NCI-H2171 (cell line): ENCODE measurements around the gene CLEC16A.

Experiments
- DNase-seq: peaks from one replicate; lab custom pipeline; 2025; lab: John Stamatoyannopoulos, UW

CLEC16A gene

GRCh38 chr16:11038777-11039176 lies 94.4 kb downstream of the CLEC16A start:
- no peak for DNase-seq

- no peak for DNase-seq
Observed at GRCh38 chr16:11039726-11040125, 95.4 kb downstream of the CLEC16A start.

GRCh38 chr16:11042191-11042590 lies 97.8 kb downstream of the CLEC16A start:
- no peak for DNase-seq

GRCh38 chr16:11045441-11045840 lies 101.1 kb downstream of the CLEC16A start:
- no peak for DNase-seq

- no peak for DNase-seq
Observed at GRCh38 chr16:11045846-11046245, 101.5 kb downstream of the CLEC16A start.

- no peak for DNase-seq
Observed at GRCh38 chr16:11046382-11046931, 102.1 kb downstream of the CLEC16A start.

DNA sequence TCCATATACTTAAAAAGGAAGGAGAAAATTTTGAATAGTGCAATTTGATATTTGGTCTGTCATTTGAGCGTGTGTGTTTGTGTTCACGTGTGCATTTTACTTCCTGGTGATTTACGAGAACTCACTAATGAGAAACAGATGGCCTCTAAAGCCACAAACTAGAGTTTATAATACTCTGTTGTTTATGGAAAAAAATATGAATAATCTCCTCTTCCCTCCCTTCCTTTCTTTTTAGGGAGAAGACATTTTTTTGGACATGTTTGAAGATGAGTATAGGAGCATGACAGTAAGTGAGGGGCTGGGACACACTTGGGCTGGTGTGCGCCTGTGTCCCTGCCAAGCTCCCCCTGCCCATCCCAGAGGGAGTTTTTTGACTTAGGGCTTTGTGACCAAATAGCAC lies 102.7 kb downstream of the CLEC16A start:
- peak; percentile 70 for DNase-seq

DNA sequence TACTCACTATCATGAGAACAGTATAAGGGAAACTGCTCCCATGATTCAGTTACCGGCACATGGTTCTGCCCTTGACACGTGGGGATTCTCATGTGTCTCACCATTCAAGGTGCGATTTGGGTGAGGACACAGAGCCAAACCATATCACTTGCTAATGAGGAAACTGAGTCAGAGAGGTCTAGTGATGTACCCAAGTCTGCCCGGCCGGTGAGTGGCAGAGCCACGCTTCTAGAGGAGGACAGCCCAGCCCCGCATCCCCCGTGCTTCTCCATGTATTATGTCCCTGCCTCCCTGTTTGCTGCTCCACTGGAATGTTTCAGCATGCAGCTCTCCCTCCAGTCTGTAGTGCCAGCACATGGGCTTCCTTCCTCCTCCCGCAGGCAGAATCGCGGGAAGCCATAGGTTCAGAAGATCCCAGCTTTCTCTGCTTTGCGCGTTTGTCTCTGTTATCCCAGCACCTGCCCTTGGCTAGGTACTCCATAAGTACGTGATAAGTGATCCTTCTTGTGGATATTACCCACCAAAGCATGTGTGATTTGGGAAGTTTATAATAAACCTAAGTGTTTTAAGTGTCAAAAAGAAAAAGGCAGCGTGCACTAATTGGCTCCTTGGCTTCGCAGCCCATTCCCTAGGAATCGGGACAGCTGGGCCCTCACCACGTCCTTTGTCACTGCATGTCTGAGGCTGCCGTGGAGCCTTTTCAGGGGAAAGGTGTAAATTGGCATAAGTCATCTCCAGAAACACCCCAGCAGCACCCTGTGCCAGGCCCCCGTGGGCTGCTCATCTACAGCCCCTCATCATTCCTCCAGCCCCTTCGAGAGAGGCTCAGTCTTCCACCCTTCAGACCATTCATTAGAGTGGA lies 103.8 kb downstream of the CLEC16A start:
- peak; percentile 37 for DNase-seq

- DNase-seq: no peak
Observed at GRCh38 chr16:11049396-11050059, 105.2 kb downstream of the CLEC16A start.

GRCh38 chr16:11050536-11050935 lies 106.2 kb downstream of the CLEC16A start:
- DNase-seq: no peak

DNA sequence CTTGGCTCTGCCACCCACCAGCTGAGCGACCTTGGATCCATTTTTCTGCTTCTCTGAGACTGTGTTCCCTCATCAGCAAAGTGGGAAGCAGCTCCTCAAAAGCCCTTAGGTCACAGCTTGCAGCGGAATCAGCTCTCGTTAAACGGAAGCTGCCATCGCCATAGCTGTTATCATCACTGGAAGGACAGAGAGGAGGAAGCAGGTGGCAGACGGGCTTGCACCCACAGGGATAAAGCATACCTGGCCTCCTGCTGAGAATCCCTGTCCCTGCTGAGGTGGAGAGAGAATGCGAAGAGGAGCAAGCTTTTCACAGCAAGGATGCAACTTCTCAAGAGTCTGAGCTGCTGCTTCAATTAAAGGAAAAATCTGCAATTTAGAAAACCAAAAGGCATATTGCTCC lies 106.6 kb downstream of the CLEC16A start:
- no peak for DNase-seq

DNA sequence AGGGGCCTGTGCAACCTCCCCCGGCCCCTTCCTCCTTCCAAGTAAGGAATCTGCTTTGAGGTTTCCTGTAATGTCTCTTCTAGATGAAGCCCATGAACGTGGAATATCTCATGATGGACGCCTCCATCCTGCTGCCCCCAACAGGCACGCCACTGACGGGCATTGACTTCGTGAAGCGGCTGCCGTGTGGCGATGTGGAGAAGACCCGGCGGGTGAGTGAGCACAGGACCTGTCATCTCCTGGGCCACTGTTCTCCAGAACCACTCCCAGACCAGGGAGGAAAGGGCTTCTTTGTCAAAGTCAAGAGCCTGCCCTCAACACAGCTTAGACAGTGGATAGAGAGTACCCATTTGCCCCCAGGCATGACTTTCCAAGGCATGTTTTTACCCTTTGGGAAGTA lies 107.1 kb downstream of the CLEC16A start:
- no peak for DNase-seq

DNA sequence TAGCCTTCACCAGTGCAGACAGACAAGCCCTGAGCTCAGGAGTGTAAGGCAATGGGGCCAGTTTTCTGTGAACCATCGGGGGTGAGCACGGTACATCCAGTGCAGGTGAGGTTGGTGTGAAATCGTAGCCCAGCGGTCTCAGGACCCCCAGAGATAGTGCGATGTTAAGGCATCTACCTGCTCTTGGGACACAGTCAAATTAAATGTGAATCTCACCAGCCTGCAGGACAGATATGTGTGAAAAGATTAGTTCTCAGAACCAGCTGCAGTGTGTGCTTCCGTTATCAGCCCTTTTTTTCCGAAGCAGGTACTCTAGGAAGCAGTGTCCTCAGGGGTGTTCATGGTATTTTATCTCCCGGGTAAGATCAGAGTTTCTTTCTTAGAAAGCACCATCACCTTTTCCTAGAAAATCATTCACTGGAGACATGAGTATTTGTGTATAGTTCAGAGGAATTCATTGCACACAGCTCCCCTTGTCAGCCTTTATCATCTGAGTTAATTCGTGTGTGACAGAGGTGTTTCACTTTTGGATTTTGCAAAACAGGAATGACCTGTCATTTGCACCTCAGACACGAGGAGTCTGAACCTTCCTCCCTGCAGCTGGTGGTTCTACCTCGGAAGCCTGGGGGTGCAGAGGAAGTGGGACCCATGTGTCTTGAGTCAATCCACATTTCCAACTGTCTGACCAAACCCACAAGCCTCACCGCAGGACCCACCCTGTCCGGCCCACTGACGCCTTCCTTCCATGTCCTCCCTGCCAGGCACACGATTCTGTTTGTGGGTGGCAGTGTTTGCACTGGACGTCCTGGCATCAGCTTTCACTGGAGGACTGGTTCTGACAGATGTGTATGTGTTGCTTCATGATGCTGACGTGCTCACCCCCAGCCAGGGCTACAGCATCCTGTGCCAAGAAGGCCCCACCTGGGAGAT lies 107.8 kb downstream of the CLEC16A start:
- no peak for DNase-seq

DNA sequence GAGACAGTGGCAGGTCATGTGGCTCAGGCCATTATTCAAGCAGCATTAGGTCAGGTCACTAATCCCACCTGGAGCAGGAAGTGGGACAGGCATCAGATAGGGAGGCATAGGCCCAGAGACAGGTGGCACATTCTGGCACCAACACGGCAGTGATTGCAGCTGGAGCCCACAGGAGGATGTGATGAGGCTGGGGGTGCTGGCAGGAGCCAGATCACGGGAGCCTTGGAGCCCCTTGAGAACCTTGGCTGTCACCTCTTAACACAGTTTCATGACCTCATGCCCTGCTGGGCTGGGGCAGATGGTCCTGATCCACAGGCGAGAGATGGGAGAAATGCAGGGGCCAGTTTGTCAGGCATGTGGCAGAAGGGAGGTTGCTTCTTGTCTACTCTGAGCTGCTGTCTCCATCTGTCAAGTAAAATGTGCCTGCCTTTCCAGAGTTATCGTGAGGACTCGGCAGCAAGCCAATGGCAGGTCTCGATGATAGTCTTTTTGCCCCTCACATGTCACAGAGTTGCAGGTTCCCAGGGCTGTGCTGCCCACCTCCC lies 109.6 kb downstream of the CLEC16A start:
- peak; percentile 93 for DNase-seq

DNA sequence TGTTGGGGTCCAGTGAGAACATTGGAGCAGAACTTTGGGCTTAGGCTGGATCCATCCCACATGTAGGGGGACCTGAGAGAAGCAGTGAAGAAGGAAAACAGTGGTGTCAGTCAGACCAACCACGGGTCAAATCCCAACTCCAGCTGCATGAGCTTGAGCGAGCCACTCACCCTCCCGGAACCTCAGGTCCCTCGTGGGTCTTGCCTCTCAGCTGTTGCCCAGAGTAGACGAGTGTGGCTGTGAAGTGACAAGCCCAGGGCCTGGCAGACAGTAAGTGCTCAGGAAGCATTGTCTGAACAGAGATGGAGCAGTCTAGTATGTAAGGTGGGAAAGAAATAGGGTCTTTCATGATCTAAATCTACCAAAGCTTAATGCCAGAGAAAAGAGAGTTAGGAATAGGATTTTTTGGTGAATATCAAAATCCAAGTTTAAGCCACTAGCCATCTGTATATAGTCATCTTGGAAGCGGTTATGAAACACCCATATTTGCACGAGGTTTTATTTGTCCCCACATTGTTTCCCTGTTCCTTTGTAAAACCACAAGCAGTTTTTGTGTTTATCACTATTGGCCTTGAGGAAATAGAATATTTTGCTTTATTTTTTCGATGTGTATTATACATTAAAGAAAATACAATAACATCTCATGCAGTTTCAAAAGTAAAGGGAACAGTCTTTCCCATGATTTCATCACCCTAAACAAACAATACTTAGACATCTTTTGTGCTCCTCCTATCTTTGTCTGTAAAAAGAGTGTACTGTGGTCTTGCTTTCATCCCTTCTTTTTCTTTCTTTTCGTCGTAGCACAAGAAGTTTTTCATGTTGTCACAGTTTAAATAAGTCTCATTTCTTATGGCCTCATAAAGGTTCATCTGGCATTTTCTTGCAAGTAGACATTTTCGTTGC lies 112.0 kb downstream of the CLEC16A start:
- no peak for DNase-seq

- DNase-seq: peak; percentile 62
Observed at GRCh38 chr16:11056993-11057649, 112.8 kb downstream of the CLEC16A start.

DNA sequence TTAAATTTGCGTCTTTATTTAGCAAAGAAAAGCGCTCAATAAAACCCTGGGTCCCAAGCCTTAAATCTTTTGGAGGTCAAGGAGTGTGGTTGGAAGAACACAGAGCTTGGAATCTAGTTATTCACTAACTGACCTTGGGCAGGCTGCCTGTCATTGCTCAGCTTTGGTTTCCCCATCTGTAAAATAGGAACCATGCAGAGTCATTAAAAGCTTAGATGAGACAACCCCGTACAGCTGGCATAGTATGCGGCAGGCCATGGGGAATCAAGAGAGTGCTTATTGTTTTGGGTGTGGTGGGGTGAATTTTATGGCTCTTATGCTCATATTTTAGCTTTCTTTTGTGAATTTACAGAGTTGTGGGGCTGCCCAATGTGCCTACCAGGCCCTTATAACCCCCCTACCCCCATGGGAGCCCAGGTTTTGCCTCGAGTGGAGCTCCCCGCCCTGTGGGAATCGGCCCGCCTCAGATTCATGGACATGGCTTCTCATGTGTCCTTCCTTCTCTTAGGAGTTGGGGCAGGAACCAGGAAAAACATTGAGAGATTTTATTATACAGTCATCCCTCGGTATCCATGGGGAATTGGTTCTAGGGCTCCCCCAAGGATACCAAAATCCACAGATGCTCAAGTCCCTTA lies 113.5 kb downstream of the CLEC16A start:
- no peak for DNase-seq

DNA sequence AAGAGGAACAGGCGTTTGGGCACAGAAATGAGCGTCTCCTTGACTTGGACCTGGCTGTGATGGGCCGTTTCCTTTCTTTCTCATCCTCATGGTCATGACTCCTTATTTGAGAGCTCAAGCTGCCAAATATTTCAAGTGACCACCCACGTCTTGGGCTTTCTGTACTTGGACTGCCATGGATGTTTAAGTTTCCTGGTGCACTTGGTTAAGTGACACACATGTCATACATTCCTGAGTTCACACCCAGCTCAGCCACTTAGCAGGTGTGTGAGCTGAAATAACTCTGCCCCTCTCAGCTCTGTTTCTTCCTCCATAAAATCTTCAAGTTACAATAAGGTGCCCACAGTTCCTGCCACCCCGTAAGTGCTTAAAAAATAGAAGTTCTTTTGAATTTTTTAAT lies 114.5 kb downstream of the CLEC16A start:
- no peak for DNase-seq

DNA sequence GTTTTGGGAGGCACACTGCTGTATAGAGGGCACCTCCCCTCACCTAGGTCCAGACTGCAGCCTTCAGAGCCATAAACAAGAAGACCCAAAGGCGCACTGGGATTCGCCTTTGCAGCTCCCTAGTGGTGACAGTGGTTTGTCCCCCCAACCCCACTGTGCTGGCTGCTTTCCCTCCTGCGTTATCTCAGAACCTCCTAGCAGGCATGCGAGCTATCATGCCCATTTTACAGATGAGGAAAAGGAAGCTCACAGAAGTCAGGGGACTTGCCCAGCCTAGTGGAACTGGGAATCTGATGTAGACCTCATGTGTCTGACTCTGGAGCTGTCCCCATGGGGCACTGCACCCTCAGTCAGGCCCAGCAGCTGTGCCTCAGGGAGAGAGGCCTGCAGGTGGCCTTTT lies 115.2 kb downstream of the CLEC16A start:
- DNase-seq: no peak

DNA sequence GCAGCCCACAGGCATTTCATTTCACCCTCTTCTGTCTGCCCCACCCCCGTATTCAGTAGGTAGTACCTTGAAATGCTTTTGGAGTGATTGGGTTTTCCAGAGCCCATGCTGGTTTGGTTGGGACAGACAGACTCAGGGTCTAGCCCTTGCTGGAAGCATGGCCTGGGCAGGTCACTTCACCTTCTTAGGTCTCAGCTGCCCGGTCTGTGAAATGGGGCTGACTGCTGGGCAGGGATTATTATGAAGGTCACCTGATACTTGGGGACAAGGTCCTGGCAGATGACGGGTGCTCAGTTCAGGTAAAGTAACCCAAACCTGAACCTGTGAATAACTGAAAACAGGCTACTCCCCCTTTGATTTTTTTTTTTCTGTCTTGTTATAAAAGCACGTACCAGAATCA lies 116.0 kb downstream of the CLEC16A start:
- no peak for DNase-seq
